Thoracic aorta (tissue), 2 donors: Measurements from ENCODE around the gene GAST. TPM values are rescaled to one million over a fixed set of nuclear protein-coding genes. Genes with fewer than 3 reads are reported as not detected.
"Not testable (repeated sequence)": the region's sequence is repeated elsewhere in the genome, so short reads cannot be mapped to it uniquely, and the experiment has no call there.

ENCODE experiments used
- ATAC-seq: fragments of 150-250 bp; one replicate; pipeline ENCODE4 v1.8.0; 2017; ENCODE audit warnings: low read depth; ENCODE audit not compliant: insufficient number of reproducible peaks, low FRiP score
- DNase-seq: peaks from one replicate; pipeline ENCODE4 v3.0.0-alpha.2; 2020; ENCODE audit warnings: low spot score
- H3K27ac ChIP-seq, 2 donors: fragments of 200-600 bp; sonication (generic); 1 replicate in 1 of 2; 2 replicates in 1 of 2; pipeline ENCODE4 v1.5.1; 2016; ENCODE audit warnings: mild to moderate bottlenecking in 2 of 2, moderate library complexity in 2 of 2
- H3K27me3 ChIP-seq: fragments of 200-600 bp; sonication (generic); replicated peaks from 2 replicates; pipeline ENCODE4 v1.6.0; 2016; ENCODE audit warnings: mild to moderate bottlenecking; ENCODE audit not compliant: insufficient read depth
- H3K36me3 ChIP-seq: fragments of 200-600 bp; sonication (generic); one replicate; pipeline ENCODE4 v1.5.1; 2016
- H3K4me1 ChIP-seq, 2 donors: fragments of 200-600 bp; sonication (generic); 1 replicate in 1 of 2; 2 replicates in 1 of 2; pipeline versions ENCODE4 v1.5.1 to v1.6.0; 2016; ENCODE audit warnings: low read depth in 2 of 2, mild to moderate bottlenecking in 1 of 2; ENCODE audit not compliant: control insufficient read depth in 1 of 2
- H3K4me3 ChIP-seq: fragments of 200-600 bp; sonication (generic); 2 replicates; pipeline ENCODE4 v1.5.1; 2016; ENCODE audit warnings: mild to moderate bottlenecking
- H3K9me3 ChIP-seq: fragments of 200-600 bp; sonication (generic); 2 replicates; pipeline ENCODE4 v1.5.1; 2016
- total RNA-seq, 2 donors: library from RNA; depleted of rRNA; stranded (reverse); fragments of >200 nt; gene quantifications; one replicate each; pipeline versions ENCODE4 v1.1.0 to v1.2.3, GENCODE V29; 2016
- TF ChIP-seq, protein P1 (sequence below): fragments of 200-600 bp; sonication (generic); IDR thresholded peaks from one replicate; pipeline ENCODE4 v1.5.1; 2019; ENCODE audit warnings: antibody characterized with exemption

The GAST gene
- total RNA-seq, 2 donors from 2014 or later: not detected

DNA sequence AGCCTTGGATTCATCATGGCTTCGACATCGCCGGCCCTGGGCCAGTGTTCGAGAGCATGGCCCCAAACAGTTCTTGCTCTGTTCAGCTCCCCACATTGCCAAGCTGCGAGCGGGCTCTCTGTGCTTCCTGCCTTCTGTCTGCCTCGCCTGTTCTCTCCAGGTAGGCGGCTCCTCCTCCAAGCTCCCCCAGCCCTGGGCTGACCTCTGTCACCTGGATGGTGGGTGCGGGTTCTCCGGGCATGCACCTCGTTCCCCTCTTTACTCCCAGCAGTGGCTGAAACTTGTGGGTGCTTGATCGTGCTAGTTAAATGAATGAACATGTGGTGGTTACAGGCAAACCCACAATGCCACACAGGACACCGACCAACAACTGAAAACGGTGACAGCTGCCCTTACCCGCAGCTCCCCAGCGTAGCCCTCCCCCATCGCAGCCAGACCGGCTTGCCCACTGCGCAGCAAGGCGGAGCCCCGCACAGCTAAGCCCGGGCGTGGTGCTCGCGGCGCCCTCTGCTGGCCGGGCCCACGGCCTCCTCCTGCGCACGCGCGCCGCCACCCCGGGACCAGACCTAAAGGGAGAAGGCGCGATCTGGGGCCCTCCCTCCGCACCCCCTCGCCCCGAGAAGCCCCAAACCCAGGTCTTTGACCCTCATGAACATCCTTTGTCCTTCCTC is 46.4 kb upstream of the GAST start:
- ATAC-seq: peak; percentile 45
- H3K27me3 ChIP-seq: no peaks in the 10 kb centered on the region
- H3K4me1 ChIP-seq: peaks cover 4 to 14% of the 10 kb centered on the region in 2 donors
- TF ChIP-seq, protein P1, sequence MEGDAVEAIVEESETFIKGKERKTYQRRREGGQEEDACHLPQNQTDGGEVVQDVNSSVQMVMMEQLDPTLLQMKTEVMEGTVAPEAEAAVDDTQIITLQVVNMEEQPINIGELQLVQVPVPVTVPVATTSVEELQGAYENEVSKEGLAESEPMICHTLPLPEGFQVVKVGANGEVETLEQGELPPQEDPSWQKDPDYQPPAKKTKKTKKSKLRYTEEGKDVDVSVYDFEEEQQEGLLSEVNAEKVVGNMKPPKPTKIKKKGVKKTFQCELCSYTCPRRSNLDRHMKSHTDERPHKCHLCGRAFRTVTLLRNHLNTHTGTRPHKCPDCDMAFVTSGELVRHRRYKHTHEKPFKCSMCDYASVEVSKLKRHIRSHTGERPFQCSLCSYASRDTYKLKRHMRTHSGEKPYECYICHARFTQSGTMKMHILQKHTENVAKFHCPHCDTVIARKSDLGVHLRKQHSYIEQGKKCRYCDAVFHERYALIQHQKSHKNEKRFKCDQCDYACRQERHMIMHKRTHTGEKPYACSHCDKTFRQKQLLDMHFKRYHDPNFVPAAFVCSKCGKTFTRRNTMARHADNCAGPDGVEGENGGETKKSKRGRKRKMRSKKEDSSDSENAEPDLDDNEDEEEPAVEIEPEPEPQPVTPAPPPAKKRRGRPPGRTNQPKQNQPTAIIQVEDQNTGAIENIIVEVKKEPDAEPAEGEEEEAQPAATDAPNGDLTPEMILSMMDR: peak; percentile 93
- peak; percentile 23 for DNase-seq
- H3K4me3 ChIP-seq: peak overlapping the region; percentile 76
- peak overlapping the region; percentile 69 to 77 for H3K27ac ChIP-seq
- no peaks in the 10 kb centered on the region for H3K9me3 ChIP-seq
- H3K36me3 ChIP-seq: no peaks in the 10 kb centered on the region

DNA sequence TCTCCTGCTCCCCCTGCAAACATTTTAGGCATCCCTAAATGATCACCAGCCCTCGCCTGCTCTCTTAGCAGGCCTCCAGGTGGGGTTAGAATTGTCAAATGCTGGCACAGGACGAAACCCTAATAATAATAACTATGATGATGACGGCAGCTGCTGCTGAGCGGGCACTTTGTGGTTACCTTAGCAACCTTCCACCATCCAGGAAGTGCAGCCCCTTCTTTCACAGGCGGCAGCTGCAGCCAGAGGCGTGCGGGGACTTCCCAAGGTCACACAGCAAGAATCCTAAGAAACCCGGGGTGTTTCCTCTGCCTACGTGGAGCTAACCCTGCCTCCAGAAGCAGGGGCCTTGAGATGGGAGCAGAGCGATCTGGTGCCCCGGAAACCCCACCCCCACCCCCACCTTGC is 45.9 kb upstream of the GAST start:
- TF ChIP-seq, protein P1: no peak
- Histone ChIP-seq H3K9me3 (no peaks in the 10 kb centered on the region), H3K4me3 (peak overlapping the region; percentile 76), H3K36me3 (no peaks in the 10 kb centered on the region), H3K4me1 (peaks cover 4 to 14% of the 10 kb centered on the region in 2 donors), H3K27me3 (no peaks in the 10 kb centered on the region), H3K27ac (peak overlapping the region; percentile 69 to 77)
- ATAC-seq (no peak), DNase-seq (no peak)

DNA sequence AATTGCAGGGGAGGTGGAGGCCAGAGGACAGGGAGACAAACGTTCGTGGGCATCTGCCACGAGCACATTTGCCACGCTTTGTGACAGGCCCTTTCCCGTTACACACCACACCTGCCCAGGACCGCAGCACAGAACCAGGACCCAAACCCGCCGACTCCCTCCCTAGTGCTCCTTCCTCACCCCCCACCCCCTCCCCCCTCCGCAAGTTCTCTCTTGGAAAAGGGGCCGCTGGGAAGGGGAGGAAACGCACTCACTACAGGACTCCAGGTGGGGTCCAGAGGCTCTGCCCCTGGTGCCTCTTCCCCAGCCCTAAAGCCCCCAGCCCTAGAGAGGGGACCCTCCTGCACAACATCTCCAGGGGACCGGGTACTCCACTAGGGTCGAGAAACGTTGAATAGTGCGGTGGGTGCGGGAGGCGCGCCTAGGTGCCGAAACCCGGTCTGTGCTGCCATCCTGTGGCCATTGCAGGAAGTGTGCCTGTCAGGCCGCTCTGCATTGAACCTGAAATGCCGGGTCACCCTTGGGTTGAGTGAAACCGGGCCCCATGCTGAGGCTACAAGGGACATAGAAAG is 45.3 kb upstream of the GAST start:
- TF ChIP-seq, protein P1: peak; percentile 95
- H3K4me1 ChIP-seq: peaks cover 4 to 14% of the 10 kb centered on the region in 2 donors
- peak overlapping the region; percentile 69 to 77 for H3K27ac ChIP-seq
- peak overlapping the region; percentile 76 for H3K4me3 ChIP-seq
- ATAC-seq (peak; percentile 33), DNase-seq (peak; percentile 33)
- H3K36me3 ChIP-seq: no peaks in the 10 kb centered on the region
- H3K27me3 ChIP-seq: no peaks in the 10 kb centered on the region
- H3K9me3 ChIP-seq: no peaks in the 10 kb centered on the region

DNA sequence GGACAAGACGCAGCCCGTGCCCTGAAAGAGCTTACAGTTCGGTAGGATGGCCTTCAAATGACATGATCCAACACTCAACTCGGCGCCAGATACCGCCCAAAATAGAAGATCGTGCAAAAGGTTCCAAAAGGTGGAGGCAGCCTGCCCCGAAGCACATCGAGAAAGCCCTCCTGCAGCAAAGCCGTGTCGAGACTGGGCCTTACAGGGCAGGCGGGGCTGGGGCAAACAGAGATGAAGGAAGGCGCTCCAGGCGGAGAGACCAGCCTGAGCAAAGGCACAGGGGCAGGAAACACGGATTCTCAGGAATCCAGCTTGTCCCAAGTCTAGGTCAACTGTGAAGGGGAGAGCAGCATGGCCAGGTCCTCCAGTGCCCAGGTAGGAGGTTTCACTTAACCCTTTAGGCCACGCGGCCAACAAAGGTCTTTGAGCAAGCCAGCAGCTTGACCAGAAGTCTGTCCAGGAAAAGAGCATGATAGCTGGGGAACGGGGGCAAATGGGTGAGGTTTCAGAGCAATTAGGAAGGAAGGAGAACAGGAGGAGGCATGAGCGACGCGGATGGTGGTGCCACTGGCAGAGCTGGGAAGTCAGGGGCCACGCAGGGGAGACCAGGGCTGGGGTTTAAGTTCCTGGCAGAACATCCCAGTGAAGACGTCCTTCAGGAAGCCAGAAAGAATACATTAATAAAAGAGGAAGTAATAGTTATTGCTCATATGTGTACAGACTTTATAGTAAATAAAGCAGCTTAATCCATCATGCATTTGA is 44.7 kb upstream of the GAST start:
- ATAC-seq: no peak
- H3K27me3 ChIP-seq: no peaks in the 10 kb centered on the region
- TF ChIP-seq, protein P1: no peak
- no peaks in the 10 kb centered on the region for H3K9me3 ChIP-seq
- H3K36me3 ChIP-seq: no peaks in the 10 kb centered on the region
- no peak for DNase-seq
- H3K4me1 ChIP-seq: peaks cover 4 to 14% of the 10 kb centered on the region in 2 donors
- H3K27ac ChIP-seq: no peak overlapping the region
- no peak overlapping the region for H3K4me3 ChIP-seq

DNA sequence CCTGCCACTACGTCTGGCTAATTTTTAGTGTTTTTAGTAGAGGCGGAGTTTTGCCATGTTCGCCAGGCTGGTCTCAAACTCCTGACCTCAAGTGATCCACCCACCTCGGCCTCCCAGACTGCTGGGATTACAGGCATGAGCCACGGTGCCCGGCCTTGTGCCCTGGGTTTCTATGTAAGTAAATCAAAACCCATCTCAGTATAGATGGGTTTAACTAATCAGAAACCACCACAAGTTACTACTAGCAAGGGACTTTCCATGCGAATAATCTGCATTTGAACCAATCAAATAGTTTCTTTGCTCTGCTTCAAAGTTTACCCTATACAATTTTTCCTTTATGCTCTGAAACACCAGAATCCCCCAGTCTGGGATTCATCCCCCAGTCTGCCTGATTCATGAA is 40.0 kb upstream of the GAST start:
- no peak overlapping the region for H3K4me3 ChIP-seq
- no peaks in the 10 kb centered on the region for H3K27me3 ChIP-seq
- ATAC-seq: no peak
- no peak for DNase-seq
- H3K27ac ChIP-seq: no peak overlapping the region
- TF ChIP-seq, protein P1: no peak
- H3K36me3 ChIP-seq: no peaks in the 10 kb centered on the region
- H3K4me1 ChIP-seq: peaks cover 0 to 4% of the 10 kb centered on the region in 2 donors
- no peaks in the 10 kb centered on the region for H3K9me3 ChIP-seq

DNA sequence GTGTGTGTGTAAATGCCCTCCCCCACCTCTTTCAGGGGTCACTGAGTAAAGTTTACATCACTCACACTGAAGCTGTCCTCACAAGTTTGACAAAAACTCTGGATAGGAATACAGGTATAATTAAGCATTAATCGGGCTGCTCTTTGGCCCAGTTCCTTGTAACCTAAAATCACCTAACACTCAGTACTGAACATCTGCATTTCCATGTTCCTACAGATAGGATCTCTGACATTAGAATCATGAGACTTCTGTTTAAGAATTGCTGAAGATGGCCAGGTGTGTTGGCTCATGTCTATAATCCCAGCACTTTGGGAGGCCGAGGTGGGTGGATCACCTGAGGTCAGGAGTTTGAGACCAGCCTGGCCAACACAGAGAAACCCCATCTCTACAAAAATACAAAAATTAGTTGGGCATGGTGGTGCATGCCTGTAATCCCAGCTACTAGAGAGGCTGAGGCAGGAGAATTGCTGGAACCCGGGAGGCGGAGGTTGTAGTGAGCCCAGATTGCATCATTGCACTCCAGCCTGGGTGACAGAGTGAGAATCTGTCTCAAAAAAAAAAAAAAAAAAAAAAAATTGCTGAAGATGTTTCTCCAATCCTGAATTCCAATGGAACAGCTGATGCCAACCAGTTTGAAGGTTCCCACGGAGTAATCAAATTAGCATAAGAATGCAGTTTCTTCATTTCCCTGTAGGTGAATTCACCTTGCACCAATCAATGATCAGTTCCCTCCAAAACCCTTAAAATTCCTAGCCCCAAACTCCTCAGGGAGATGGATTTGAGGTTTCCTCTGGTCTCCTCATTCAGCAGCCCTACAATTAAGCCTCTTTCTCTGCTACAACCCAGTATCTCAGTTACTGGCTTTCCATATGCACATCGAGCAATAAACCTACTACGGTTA is 36.7 kb upstream of the GAST start:
- not testable (repeated sequence) for H3K9me3 ChIP-seq, H3K36me3 ChIP-seq, H3K27ac ChIP-seq, H3K4me1 ChIP-seq, H3K27me3 ChIP-seq, H3K4me3 ChIP-seq, ATAC-seq, DNase-seq
